HCEC 1CT (cell line): Measurements from ENCODE around the gene TRIM41.

Experiments used
- DNase-seq: peaks from one replicate; pipeline ENCODE4 v3.0.0-alpha.2; 2017

TRIM41 gene

GRCh38 chr5:181233801-181234454 lies 10.8 kb downstream of the TRIM41 start:
- no peak for DNase-seq

- DNase-seq = no peak
Observed at GRCh38 chr5:181234455-181235306, 11.6 kb downstream of the TRIM41 start.

GRCh38 chr5:181235323-181235688 lies 12.2 kb downstream of the TRIM41 start:
- no peak for DNase-seq

GRCh38 chr5:181235689-181236366 lies 12.7 kb downstream of the TRIM41 start:
- DNase-seq = no peak

GRCh38 chr5:181236471-181236870 lies 13.4 kb downstream of the TRIM41 start:
- no peak for DNase-seq

GRCh38 chr5:181236954-181237641 lies 14.0 kb downstream of the TRIM41 start:
- DNase-seq = no peak

GRCh38 chr5:181237729-181238385 lies 14.8 kb downstream of the TRIM41 start:
- DNase-seq = no peak

GRCh38 chr5:181239062-181239663 lies 16.1 kb downstream of the TRIM41 start:
- no peak for DNase-seq

GRCh38 chr5:181241393-181241975 lies 18.4 kb downstream of the TRIM41 start:
- peak; percentile 88 for DNase-seq

GRCh38 chr5:181242031-181242451 lies 19.0 kb downstream of the TRIM41 start:
- DNase-seq = no peak

- no peak for DNase-seq
Observed at GRCh38 chr5:181243018-181243563, 20.0 kb downstream of the TRIM41 start.

- DNase-seq = peak; percentile 85
Observed at GRCh38 chr5:181243564-181244343, 20.7 kb downstream of the TRIM41 start, which contains the start of gene RACK1. Gene RACK1 (minus strand): TSS chr5:181243906. CDS start chr5:181243800, 106 bp downstream.

GRCh38 chr5:181245427-181246275 lies 22.6 kb downstream of the TRIM41 start:
- DNase-seq = no peak

GRCh38 chr5:181246276-181247049 lies 23.4 kb downstream of the TRIM41 start:
- peak; percentile 87 for DNase-seq

- no peak for DNase-seq
Observed at GRCh38 chr5:181248277-181248676, 25.2 kb downstream of the TRIM41 start.

- DNase-seq = no peak
Observed at GRCh38 chr5:181255276-181255675, 32.2 kb downstream of the TRIM41 start.

GRCh38 chr5:181255836-181256578 lies 32.9 kb downstream of the TRIM41 start:
- DNase-seq = no peak

- no peak for DNase-seq
Observed at GRCh38 chr5:181258576-181258975, 35.5 kb downstream of the TRIM41 start.
